Upper lobe of left lung (tissue), 6 donors: Measurements from ENCODE around the gene FXYD1. TPM values are rescaled to one million over a fixed set of nuclear protein-coding genes. Genes with fewer than 3 reads are reported as not detected.

ENCODE experiments used
- ATAC-seq, 2 donors: fragments of 200-7000 bp; cut with Tn5 transposase; one replicate each; pipeline ENCODE4 v1.9.1; 2022; ENCODE audit warnings: mild to moderate bottlenecking in 2 of 2, moderate library complexity in 2 of 2; ENCODE audit not compliant: low FRiP score in 2 of 2
- DNase-seq, 2 donors: peaks; one replicate each; pipeline ENCODE4 v3.0.0-alpha.2; 2019 to 2020
- H3K27ac ChIP-seq, 4 donors: fragments of 200-600 bp; sonication (generic); one replicate each; pipeline ENCODE4 v1.5.1; 2016 to 2019
- H3K27me3 ChIP-seq, 4 donors: fragments of 200-600 bp; sonication (generic); one replicate each; pipeline ENCODE4 v1.5.1; 2017 to 2019
- H3K36me3 ChIP-seq, 4 donors: fragments of 200-600 bp; sonication (generic); one replicate each; pipeline ENCODE4 v1.5.1; 2016 to 2019
- H3K4me1 ChIP-seq, 4 donors: fragments of 200-600 bp; sonication (generic); one replicate each; pipeline ENCODE4 v1.5.1; 2018 to 2019
- H3K4me3 ChIP-seq, 4 donors: fragments of 200-600 bp; sonication (generic); one replicate each; pipeline ENCODE4 v1.5.1; 2017 to 2019; ENCODE audit warnings: mild to moderate bottlenecking in 2 of 4, moderate library complexity in 1 of 4
- H3K9me3 ChIP-seq, 4 donors: fragments of 200-600 bp; sonication (generic); one replicate each; pipeline ENCODE4 v1.5.1; 2018 to 2019
- EP300 ChIP-seq, 4 donors: sonication (generic); formaldehyde crosslinking; IDR thresholded peaks; one replicate each; pipeline ENCODE4 v1.5.1; 2017; ENCODE audit warnings: antibody characterized with exemption in 4 of 4, control low read depth in 2 of 4
- POLR2A ChIP-seq, 4 donors: fragments of 450-650 bp; IDR thresholded peaks; one replicate each; pipeline ENCODE4 v1.5.1; 2016 to 2017; ENCODE audit warnings: antibody characterized with exemption in 4 of 4, mild to moderate bottlenecking in 2 of 4
- POLR2AphosphoS5 ChIP-seq, 2 donors: sonication (generic); formaldehyde crosslinking; IDR thresholded peaks; one replicate each; pipeline ENCODE4 v1.5.1; 2017; ENCODE audit warnings: antibody characterized with exemption in 2 of 2
- WGBS, 2 donors: methylation state at CpG; one replicate each; pipeline ENCODE4 v1.1.5; 2017 to 2018; 5-methylcytosine and 5-hydroxymethylcytosine counted together
- total RNA-seq, 6 donors: library from RNA; depleted of rRNA in 4 of 6; stranded (reverse); fragments of >200 nt in 4 of 6; gene quantifications; one replicate each; pipeline versions ENCODE4 v1.1.0 to v1.2.1, GENCODE V29; 2016 to 2021
- TF ChIP-seq, protein P1 (sequence below), 6 experiments: fragments of 450-650 bp in 4 of 6; fragments of 200-600 bp in 2 of 6; sonication (generic) in 2 of 6; IDR thresholded peaks; one replicate each; pipeline ENCODE4 v1.5.1; 2016 to 2019; ENCODE audit warnings: antibody characterized with exemption in 6 of 6
- donor health status: DM: no; HTN: no; CAD: no; lungs with moderate emphysema.
- donor health status: DM: no; HTN: yes; CAD: no; lungs with severe emphysema.

FXYD1 gene
- total RNA-seq, 6 donors from 2014 or later, result 3.8 to 64.9 (median 25.2) TPM

DNA sequence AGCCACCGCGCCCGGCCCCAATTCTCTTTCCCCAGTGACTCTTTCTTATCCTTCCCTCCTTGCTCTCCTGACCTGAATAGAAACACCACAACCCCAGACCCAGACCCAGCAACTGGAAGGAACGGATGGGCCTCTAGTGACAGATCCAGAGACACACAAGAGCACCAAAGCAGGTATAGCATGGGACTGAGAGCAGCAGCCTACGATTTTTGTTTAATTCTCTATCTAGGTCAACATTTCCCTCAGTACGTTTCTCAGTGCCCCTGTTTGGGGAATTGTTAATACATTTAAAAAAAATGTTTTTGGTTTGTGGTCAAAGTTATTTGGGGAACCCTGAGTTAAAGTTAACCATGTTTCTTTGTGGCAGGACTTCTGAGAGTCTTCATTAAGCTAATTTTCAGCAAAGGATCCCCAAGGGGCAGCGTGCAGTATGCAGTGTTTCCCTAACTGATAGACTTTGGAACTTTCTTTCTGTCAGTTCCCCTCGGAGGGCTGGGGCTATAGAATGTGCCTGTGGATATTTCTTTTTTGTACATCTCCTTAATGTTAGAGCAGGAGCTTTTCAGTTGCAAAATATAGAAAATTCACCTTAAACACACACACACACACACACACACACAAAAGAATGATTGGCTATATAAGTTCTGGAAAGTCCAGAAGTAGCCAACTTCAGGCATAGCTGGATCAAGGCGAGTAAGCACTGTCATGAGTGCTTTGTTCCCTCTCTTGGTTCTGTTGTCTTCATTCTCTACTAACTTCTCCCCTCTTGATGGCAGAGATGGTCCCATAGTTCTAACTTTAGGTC, 22.2 kb downstream of the FXYD1 start:
- Histone ChIP-seq H3K36me3 (peaks cover 23 to 91% (median 62%) of the 10 kb centered on the region in 4 donors), H3K27ac (no peak overlapping the region), H3K4me1 (peaks cover 5 to 9% (median 7%) of the 10 kb centered on the region in 4 donors), H3K27me3 (no peaks in the 10 kb centered on the region), H3K4me3 (no peak overlapping the region), H3K9me3 (peaks cover 3 to 28% (median 14%) of the 10 kb centered on the region in 4 donors)
- TF ChIP-seq POLR2AphosphoS5 (IDR thresholded peaks at IDR 0.05) (no peak), EP300 (IDR thresholded peaks at IDR 0.05) (no peak), POLR2A (IDR thresholded peaks at IDR 0.05) (no peak)
- TF ChIP-seq, protein P1, sequence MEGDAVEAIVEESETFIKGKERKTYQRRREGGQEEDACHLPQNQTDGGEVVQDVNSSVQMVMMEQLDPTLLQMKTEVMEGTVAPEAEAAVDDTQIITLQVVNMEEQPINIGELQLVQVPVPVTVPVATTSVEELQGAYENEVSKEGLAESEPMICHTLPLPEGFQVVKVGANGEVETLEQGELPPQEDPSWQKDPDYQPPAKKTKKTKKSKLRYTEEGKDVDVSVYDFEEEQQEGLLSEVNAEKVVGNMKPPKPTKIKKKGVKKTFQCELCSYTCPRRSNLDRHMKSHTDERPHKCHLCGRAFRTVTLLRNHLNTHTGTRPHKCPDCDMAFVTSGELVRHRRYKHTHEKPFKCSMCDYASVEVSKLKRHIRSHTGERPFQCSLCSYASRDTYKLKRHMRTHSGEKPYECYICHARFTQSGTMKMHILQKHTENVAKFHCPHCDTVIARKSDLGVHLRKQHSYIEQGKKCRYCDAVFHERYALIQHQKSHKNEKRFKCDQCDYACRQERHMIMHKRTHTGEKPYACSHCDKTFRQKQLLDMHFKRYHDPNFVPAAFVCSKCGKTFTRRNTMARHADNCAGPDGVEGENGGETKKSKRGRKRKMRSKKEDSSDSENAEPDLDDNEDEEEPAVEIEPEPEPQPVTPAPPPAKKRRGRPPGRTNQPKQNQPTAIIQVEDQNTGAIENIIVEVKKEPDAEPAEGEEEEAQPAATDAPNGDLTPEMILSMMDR (IDR thresholded peaks at IDR 0.05), result no peak
- ATAC-seq (no peak), DNase-seq (no peak)
- 96% methylated on average over 9 of the region's 9 CpGs for WGBS, 2 donors

DNA sequence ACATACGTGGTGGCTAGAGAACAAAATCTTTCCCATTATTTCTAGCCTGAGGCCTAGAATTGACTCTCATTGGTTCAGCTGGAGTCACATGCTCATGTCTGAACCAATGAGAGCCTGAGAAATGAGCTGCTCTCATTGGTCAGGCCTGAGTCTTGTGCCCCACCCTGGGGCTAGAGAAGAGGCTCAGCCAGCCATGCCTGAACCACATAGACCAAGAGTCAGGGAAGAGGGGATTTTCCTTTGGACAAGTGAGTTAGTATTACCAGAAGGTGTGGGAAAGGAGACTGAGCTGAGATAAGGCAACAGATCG, 22.8 kb downstream of the FXYD1 start:
- ATAC-seq (no peak), DNase-seq (no peak)
- no peak overlapping the region for H3K4me3 ChIP-seq
- peaks cover 0 to 4% (median 2%) of the 10 kb centered on the region in 4 donors for H3K4me1 ChIP-seq
- peaks cover 28 to 97% (median 68%) of the 10 kb centered on the region in 4 donors for H3K36me3 ChIP-seq
- no peak for TF ChIP-seq POLR2AphosphoS5 (IDR thresholded peaks at IDR 0.05)
- TF ChIP-seq, protein P1 (IDR thresholded peaks at IDR 0.05), result no peak
- no peak for TF ChIP-seq POLR2A (IDR thresholded peaks at IDR 0.05)
- TF ChIP-seq EP300 (IDR thresholded peaks at IDR 0.05), result no peak
- H3K27me3 ChIP-seq, result no peaks in the 10 kb centered on the region
- 93 to 100% methylated on average over 2 of the region's 2 CpGs for WGBS, 2 donors
- H3K9me3 ChIP-seq, result peaks cover 8 to 33% (median 20%) of the 10 kb centered on the region in 4 donors
- no peak overlapping the region for H3K27ac ChIP-seq

DNA sequence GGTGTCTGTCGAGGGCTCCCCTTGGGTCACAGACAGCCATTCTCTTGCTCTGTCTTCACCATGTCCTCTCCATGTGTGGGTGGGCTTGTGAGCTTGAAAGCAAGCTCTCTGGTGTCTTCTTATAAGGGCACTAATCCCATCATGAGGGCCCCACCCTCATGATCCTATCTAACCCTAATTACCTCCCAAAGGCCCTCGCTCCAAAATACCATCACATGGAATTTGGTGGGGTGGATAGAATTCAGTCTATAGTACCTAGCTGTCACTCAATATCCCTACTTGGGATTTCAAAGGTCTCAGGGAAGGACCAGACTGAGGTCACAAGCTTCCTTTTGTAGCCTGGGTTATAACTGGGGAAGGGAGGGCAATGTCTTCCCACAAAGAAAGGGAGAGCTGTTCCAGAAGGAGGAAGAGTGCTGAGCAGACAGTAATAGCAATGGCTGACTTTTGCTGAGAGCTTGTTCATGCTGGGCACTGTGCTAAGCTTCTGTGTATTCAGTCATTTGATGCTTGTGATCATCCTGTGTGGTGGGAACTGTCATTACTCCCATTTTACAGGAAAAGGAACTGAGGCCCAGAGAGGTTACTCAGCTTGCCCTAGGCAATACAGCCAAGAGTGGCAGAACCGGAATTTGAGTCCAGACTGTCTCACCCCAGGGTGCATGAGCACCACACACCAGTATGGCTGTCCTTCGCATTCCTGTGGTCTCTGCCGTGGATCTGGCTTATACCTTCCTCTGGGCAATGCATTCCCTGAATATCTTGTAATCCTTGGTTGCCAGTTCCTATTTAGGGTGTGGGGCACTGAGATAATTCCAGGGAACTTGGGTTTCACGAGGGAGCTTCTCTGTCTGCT, 24.1 kb downstream of the FXYD1 start:
- Histone ChIP-seq H3K4me3 (no peak overlapping the region), H3K27ac (no peak overlapping the region), H3K4me1 (no peaks in the 10 kb centered on the region), H3K27me3 (no peaks in the 10 kb centered on the region), H3K9me3 (peaks cover 8 to 38% (median 23%) of the 10 kb centered on the region in 4 donors), H3K36me3 (peaks cover 30 to 98% (median 78%) of the 10 kb centered on the region in 4 donors)
- TF ChIP-seq, protein P1 (IDR thresholded peaks at IDR 0.05), result no peak
- TF ChIP-seq EP300 (IDR thresholded peaks at IDR 0.05), result no peak
- no peak for TF ChIP-seq POLR2AphosphoS5 (IDR thresholded peaks at IDR 0.05)
- TF ChIP-seq POLR2A (IDR thresholded peaks at IDR 0.05), result no peak
- WGBS, 2 donors, result 96 to 98% methylated on average over 4 to 6 of the region's 6 CpGs
- DNase-seq (no peak), ATAC-seq (no peak)

- Histone ChIP-seq H3K4me3 (no peak overlapping the region), H3K27ac (no peak overlapping the region), H3K4me1 (no peaks in the 10 kb centered on the region), H3K9me3 (peaks cover 8 to 38% (median 23%) of the 10 kb centered on the region in 4 donors), H3K36me3 (peaks cover 24 to 87% (median 70%) of the 10 kb centered on the region in 4 donors), H3K27me3 (no peaks in the 10 kb centered on the region)
- TF ChIP-seq EP300 (IDR thresholded peaks at IDR 0.05) (no peak), POLR2A (IDR thresholded peaks at IDR 0.05) (no peak), POLR2AphosphoS5 (IDR thresholded peaks at IDR 0.05) (no peak)
- TF ChIP-seq, protein P1 (IDR thresholded peaks at IDR 0.05), result no peak
- WGBS, 2 donors, result 89 to 97% methylated on average over 2 of the region's 2 CpGs
- no peak for DNase-seq
- no peak for ATAC-seq
Measured at GRCh38 chr19:35164418-35164817, 25.8 kb downstream of the FXYD1 start.
